Body of pancreas (tissue), 4 donors: ENCODE measurements around the gene RANBP3. TPM values are rescaled to one million over a fixed set of nuclear protein-coding genes. Genes with fewer than 3 reads are reported as not detected.
"Not testable (repeated sequence)": the region's sequence is repeated elsewhere in the genome, so short reads cannot be mapped to it uniquely, and the experiment has no call there.

ENCODE experiments used
- ATAC-seq: fragments of 150-250 bp; one replicate; pipeline ENCODE4 v1.9.1; 2016
- DNase-seq, 4 donors: peaks; one replicate each; pipeline ENCODE4 v3.0.0-alpha.2; 2019
- H3K27ac ChIP-seq, 4 donors: fragments of 200-600 bp; sonication (generic); 1 replicate in 3 of 4; 2 replicates in 1 of 4; pipeline versions ENCODE4 v1.5.1 to v1.6.1; 2016 to 2019; ENCODE audit warnings: mild to moderate bottlenecking in 1 of 4, mixed read lengths in 1 of 4, moderate library complexity in 1 of 4
- H3K27me3 ChIP-seq, 2 donors: fragments of 200-600 bp; sonication (generic); one replicate each; pipeline ENCODE4 v1.6.0; 2016; ENCODE audit warnings: mild to moderate bottlenecking in 1 of 2
- H3K36me3 ChIP-seq, 2 donors: fragments of 200-600 bp; sonication (generic); replicated peaks in 1 of 2; 2 replicates each; pipeline ENCODE4 v1.5.1; 2016; ENCODE audit warnings: low read depth in 2 of 2; ENCODE audit not compliant: insufficient read depth in 1 of 2
- H3K4me1 ChIP-seq: fragments of 200-600 bp; sonication (generic); one replicate; pipeline ENCODE4 v1.6.0; 2016
- H3K4me3 ChIP-seq, 2 donors: fragments of 200-600 bp; sonication (generic); 1 replicate in 1 of 2; 2 replicates in 1 of 2; pipeline ENCODE4 v1.5.1; 2016 to 2019
- H3K9me3 ChIP-seq, 3 donors: fragments of 200-600 bp; sonication (generic); 1 replicate in 2 of 3; 2 replicates in 1 of 3; pipeline ENCODE4 v1.5.1; 2016
- CTCF ChIP-seq, 7 experiments: fragments of 450-650 bp in 4 of 7; fragments of 200-600 bp in 3 of 7; sonication (generic) in 3 of 7; IDR thresholded peaks; one replicate each; pipeline ENCODE4 v1.5.1; 2016 to 2019; ENCODE audit warnings: antibody characterized with exemption in 7 of 7
- POLR2A ChIP-seq, 3 donors: fragments of 450-650 bp; IDR thresholded peaks; one replicate each; pipeline ENCODE4 v1.6.1; 2016; ENCODE audit warnings: antibody characterized with exemption in 3 of 3, mild to moderate bottlenecking in 2 of 3
- WGBS, 2 donors: methylation state at CpG; one replicate each; pipeline ENCODE4 v1.1.5; 2017; 5-methylcytosine and 5-hydroxymethylcytosine counted together
- intact Hi-C: fragments of 100-400 bp; cut with DNase I; formaldehyde crosslinking; loops from one replicate; pipeline ENCODE4 v1.15.1; 2023
- total RNA-seq, 2 donors: library from RNA; depleted of rRNA; stranded (reverse); fragments of >200 nt; gene quantifications; one replicate each; pipeline ENCODE4 v1.1.0, GENCODE V29; 2016

The RANBP3 gene
- 10 to 100 TPM; 62.0 to 90.0 TPM for total RNA-seq

- H3K4me3 ChIP-seq, result peak within 1 kb of the TSS; percentile 95 to 100
- TF ChIP-seq POLR2A (IDR thresholded peaks at IDR 0.05) (peak; percentile 40 to 71 (median 68)), CTCF (IDR thresholded peaks at IDR 0.05) (peak in 1 of 7 experiments; percentile 15)
- no peaks in the 10 kb centered on the region for H3K27me3 ChIP-seq
- H3K9me3 ChIP-seq, result no peaks in the 10 kb centered on the region
- intact Hi-C loops, result no loop called here
- peaks cover 45% of the 10 kb centered on the region for H3K4me1 ChIP-seq
- ATAC-seq (peak; percentile 99), DNase-seq (peak; percentile 99 to 100 (median 99))
- H3K36me3 ChIP-seq, result no peaks in the 10 kb centered on the region
- 0% methylated on average over 8 to 83 of the region's 88 CpGs for WGBS, 2 donors
- peak within 1 kb of the TSS; percentile 78 to 89 (median 88) for H3K27ac ChIP-seq
These were observed at the start of gene RANBP3 for GRCh38 chr19:5977785-5978605. TSS of gene RANBP3 (minus strand) at chr19:5978140. CDS start at chr19:5978082, 58 bp downstream.

GRCh38 chr19:6026390-6027227 is 48.7 kb upstream of the RANBP3 start:
- no peak for ATAC-seq
- Histone ChIP-seq H3K27ac (no peak overlapping the region), H3K36me3 (no peaks in the 10 kb centered on the region), H3K4me3 (no peak overlapping the region), H3K4me1 (peaks cover 13% of the 10 kb centered on the region), H3K9me3 (no peaks in the 10 kb centered on the region), H3K27me3 (no peaks in the 10 kb centered on the region)
- 75 to 76% methylated on average over 26 to 30 of the region's 30 CpGs for WGBS, 2 donors
- TF ChIP-seq CTCF (IDR thresholded peaks at IDR 0.05) (no peak), POLR2A (IDR thresholded peaks at IDR 0.05) (no peak)
- intact Hi-C loops, result no loop called here
- peak in 3 of 4 donors; percentile 41 to 60 (median 56) for DNase-seq

GRCh38 chr19:6024756-6025155 is 46.8 kb upstream of the RANBP3 start:
- intact Hi-C loops, H3K4me3 ChIP-seq, DNase-seq, ATAC-seq, H3K36me3 ChIP-seq, H3K27ac ChIP-seq, H3K27me3 ChIP-seq, H3K9me3 ChIP-seq: not testable (repeated sequence)
- H3K4me1 ChIP-seq, result peaks cover 30% of the 10 kb centered on the region
- WGBS, 2 donors, result 93 to 96% methylated on average over 22 to 27 of the region's 27 CpGs

- ATAC-seq, result no peak
- intact Hi-C loops, result no loop called here
- 89 to 91% methylated on average over 7 to 12 of the region's 12 CpGs for WGBS, 2 donors
- no peak for DNase-seq
- Histone ChIP-seq H3K4me1 (peaks cover 30% of the 10 kb centered on the region), H3K4me3 (no peak overlapping the region), H3K36me3 (no peaks in the 10 kb centered on the region), H3K9me3 (no peaks in the 10 kb centered on the region), H3K27me3 (no peaks in the 10 kb centered on the region), H3K27ac (no peak overlapping the region)
- TF ChIP-seq POLR2A (IDR thresholded peaks at IDR 0.05) (no peak), CTCF (IDR thresholded peaks at IDR 0.05) (no peak)
These were observed 46.0 kb upstream of the RANBP3 start for GRCh38 chr19:6023936-6024335.

- DNase-seq (no peak), ATAC-seq (no peak)
- Histone ChIP-seq H3K27ac (no peak overlapping the region), H3K9me3 (no peaks in the 10 kb centered on the region), H3K4me3 (no peak overlapping the region), H3K4me1 (peaks cover 30% of the 10 kb centered on the region), H3K27me3 (no peaks in the 10 kb centered on the region), H3K36me3 (no peaks in the 10 kb centered on the region)
- intact Hi-C loops, result no loop called here
- no peak for TF ChIP-seq POLR2A (IDR thresholded peaks at IDR 0.05)
- no peak for TF ChIP-seq CTCF (IDR thresholded peaks at IDR 0.05)
- 79% methylated on average over 20 to 21 of the region's 21 CpGs for WGBS, 2 donors
These were observed 45.2 kb upstream of the RANBP3 start for GRCh38 chr19:6023085-6023682.
